HS-27A (cell line): ENCODE results near the gene TRIO.

ENCODE experiments used
- DNase-seq: peaks from one replicate; pipeline ENCODE4 v3.0.0-alpha.2; 2012; ENCODE audit warnings: low read depth, missing footprints

Gene TRIO

DNA sequence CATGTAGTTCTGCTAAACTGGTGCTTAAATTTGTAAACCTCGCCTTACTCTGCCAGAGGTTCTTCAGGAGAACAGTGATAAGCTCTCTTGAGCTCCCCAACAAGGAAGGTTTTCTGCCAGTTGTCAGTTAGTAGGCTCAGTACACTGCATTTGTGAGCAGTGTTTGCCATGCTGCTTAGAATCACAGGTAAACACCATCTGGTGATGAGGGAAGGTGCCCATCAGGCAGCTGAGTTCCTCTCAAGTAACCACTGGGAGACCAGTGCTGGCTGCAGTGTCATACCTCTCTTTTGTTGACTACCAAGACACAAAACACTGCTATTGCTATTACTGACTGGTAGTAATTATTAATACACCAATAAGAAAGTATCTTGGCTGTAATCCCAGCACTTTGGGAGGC lies 252.3 kb downstream of the TRIO start:
- DNase-seq = no peak

DNA sequence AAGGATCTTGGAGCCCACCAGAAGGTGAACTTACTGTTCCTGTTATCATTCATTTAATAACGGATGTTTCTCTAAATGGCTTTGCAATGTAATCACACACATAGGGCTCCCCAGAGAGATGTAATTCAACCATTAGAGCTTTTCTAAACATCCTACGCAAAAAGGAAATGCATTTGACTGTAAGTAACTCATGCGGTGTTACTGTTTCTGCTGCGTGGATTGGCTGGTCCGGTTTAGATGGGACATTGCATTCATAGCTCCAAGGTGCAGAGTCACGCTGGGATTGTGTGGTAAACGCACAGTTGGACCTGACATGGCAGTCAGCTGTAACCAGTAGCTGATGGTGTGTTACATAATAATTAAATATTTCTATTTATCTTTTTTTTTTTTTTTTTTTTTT lies 252.9 kb downstream of the TRIO start:
- DNase-seq = no peak

DNA sequence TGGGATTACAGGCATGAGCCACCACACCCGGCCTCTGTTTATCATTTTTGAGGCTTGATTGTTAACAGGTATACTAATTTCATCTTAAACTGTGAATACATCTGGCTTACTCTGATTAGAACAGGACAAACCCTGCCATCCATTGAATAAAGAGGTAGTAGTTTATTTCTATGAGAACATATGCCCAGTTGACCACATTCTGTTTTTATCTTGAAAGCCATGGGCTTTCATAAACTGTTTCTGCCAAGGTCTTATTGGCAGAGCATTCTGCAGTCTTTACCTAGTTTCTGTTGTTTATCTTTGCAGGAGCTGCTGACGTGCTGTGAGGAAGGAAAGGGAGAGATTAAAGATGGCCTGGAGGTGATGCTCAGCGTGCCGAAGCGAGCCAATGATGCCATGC lies 253.6 kb downstream of the TRIO start:
- DNase-seq = no peak

DNA sequence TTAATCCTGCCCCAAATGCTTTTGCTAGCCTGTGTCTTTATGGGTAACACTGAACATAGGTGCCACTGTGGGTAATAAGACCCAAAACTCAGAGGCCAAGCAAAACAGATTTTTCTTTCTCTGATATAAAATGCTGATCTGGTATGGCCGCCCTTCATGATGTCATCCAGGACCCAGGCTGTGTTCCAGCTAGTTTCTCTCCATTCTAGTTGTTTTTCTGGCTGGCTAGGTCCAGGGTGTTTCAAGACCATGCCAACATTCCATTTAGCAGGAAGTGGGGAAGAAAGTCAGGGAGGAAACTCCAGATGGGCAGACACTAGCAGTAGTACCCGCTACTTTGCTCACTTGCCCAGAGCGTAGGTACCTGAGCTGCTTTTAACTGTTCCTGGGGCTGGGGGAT lies 254.6 kb downstream of the TRIO start:
- DNase-seq = peak; percentile 27

DNA sequence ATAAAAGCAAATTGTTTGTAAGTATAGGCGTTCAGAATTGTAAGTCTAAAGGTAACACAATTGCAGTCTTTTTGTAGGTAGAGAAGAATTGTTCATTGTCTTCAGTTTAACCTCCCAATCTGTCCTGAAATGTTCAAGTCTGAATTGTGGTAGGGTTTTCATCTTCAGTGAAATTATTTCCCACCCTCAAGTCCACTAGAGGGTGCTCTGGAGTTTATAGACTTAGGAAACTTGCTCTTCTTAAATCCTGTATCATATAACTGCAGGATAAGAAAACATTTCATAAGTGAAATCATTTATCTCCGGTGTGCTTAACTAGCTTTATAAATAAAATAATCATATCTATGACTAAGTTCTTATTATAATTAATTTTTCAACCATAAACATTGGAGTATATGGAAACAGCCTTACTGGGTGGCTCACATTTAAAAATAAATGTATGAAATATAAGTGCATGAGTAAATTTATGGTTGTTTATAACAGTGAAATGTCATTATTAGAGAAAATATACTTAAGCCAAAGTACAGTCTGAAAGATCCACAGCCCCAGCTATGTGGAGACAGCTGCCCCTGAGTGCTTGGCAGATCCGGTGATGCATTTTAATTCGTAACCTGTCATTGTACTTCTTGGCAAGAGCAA lies 256.0 kb downstream of the TRIO start:
- DNase-seq = peak; percentile 33

DNA sequence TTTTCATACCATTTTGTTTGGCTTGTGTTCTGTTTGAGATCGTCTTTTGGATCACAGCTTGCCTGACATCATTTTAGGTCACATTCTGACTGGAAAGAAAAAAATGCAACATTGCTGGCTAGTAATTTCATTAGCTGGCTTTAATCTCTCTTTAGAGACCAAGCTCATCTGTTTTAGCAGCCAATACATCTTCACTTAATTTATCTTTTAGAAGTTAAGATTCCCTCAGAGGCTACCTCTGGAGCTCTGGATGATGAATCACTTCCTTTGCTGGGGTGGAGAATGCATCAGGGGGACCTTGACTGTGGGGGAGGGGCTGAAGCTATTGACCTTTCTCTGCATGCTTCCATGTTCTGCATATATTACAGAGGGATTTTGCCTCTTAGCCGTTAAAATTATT lies 256.9 kb downstream of the TRIO start:
- peak; percentile 29 for DNase-seq

DNA sequence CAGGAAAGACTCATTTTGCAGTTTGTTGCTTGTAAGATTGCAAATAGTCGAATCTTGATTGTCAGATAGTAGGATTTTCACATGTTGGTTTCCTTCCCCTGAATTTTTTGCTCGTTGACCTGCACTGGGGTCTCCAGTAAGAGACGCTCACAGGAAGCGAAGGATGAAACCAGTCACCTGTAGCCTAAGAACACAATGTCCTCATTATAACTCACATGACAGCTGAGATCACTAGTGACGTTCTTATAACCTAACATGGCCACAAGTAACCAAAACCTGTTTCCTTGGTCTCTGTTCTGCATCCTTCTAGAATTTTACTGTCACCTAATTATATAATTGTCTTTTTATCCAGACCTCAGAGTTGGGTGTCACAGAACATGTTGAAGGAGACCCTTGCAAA lies 257.5 kb downstream of the TRIO start:
- no peak for DNase-seq

DNA sequence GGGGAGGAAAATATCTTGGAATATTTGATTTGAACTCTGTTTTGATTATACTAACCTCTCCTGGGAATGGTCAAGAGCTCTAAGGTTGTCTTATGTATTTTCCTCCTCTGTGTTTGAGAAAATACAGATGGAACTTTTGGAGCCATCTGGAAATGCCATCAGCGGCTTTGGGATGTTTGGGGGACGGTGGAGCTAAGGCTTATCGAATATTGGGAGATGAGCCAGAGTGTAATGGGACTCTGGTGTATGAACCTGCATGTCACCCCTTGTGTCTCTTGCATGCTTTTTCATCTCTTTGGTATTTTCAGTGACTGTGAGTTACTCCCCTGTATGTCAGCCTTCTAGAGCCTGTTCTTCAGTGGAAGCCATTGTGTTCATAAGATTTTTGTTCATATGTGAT lies 258.5 kb downstream of the TRIO start:
- no peak for DNase-seq

DNA sequence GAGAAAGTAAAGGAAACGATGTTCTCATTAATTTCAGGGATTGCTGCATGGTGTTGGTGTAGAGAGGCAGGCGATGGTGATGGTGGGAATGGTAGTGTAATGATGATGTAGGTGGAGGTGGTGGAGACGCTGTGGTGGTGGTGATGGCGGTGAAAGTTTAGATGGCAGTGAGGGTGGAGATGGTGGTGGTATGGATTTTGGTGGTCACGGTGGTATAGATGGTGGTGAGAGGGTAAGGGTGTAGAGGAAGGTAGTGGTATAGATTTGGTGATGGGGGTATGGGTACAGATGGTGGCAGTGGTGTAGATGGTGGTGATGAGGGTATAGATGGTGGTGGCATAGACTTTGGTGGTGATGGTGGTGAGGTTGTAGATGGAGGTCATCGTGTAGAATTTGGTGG lies 259.3 kb downstream of the TRIO start:
- no peak for DNase-seq

DNA sequence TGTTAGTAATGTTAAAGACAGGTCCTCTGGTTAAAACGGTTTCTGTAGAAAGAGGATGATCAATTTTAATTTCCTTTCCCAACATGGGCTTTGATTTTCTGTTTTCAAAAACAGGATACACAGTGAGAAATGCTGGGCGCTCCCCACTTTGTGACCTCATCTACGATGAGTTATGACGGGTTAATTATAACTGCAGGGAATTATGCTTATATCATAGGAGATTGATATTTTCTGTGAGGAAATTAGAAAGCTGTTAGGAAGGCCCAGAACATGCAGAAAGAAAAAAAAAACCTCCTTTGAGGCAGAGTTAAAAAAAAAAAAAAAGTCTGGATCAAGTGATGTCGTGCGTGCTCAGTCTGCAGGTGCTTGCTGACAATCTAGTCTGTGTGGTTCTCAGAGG lies 261.6 kb downstream of the TRIO start:
- DNase-seq = no peak

DNA sequence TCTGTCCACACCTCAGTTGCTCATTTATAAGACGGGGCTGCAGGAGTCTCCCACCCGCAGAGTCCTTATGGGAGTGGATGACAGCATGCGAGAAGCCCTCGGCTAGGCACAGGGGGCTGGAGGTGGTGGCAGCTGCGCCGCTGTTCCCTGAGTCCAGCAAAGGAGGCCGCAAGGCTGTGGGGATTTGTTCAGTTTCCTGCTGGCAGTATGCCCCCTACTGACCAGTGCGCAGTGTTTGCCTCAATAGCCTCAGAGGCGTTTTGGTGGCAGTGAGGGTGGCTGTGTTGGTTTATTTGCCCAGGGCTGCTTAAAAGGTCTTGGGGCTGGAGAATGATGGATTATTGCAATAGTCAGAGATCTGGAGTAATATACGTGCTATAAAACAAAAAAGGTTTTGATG lies 262.1 kb downstream of the TRIO start:
- DNase-seq = no peak

DNA sequence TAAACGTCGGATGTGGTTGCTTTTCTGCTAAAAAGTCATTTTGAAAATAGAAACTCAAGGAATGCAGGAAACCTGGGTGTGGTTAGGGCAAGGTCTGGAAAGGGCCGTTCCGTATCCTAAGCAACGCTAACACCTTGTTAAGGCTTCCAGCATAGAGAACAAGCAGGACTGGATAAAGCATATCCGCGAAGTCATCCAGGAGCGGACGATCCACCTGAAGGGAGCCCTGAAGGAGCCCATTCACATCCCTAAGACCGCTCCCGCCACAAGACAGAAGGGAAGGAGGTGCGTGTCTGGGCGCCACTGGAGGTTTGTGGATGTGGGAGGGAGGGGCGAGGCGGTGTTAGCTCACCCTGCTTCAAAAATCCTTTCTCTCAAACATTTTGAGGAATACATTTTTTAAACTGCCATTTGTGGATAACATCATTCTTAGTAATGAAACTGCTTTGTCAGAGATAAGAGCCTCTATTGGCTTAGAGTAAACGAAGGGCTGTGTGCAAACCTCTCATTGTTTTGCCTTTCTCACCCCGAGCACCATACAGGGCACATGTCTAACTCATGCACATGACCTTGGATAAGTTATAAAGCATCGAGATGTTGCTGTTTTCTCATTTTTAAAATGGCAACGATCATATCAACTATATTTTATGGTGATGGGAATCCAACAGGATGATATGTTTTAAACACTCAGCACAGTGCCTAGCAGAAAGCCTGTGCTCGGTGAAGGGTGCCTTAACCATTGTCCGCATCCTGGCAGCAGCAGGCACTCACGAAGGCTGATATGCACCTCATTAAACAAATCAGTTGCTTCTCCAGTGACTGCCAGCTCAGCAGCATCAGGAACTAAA lies 262.8 kb downstream of the TRIO start:
- no peak for DNase-seq

DNA sequence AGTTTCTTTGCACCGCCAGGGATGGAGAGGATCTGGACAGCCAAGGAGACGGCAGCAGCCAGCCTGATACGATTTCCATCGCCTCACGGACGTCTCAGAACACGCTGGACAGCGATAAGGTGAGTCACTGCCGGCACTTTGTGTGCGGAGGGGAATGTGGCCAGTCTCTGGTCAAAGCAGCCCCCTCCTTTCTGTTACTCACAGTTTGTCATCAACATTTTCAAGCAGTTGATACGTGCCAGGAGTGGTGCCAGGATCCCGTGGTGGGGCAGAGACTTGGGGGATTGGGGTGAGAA lies 263.4 kb downstream of the TRIO start:
- DNase-seq = peak; percentile 80

DNA sequence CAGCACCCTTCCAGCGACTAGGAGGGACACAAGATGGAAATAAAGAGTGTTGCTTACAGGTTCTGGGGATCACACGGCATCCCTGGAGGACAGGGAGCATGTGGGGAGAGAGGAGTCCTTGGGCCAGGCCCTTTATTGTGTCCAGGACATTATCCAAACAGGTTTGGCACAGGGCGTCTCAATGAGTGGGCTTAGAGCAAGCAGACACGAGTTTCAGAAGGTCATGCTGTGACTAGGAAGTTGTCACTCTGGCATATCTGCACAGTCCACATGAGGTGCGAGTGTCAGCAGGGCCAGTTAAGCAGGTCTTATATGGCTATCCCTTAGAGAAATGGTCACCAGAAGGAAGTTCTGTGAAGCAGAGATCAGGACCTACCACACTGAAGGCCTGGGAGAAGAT lies 263.9 kb downstream of the TRIO start:
- DNase-seq = no peak

DNA sequence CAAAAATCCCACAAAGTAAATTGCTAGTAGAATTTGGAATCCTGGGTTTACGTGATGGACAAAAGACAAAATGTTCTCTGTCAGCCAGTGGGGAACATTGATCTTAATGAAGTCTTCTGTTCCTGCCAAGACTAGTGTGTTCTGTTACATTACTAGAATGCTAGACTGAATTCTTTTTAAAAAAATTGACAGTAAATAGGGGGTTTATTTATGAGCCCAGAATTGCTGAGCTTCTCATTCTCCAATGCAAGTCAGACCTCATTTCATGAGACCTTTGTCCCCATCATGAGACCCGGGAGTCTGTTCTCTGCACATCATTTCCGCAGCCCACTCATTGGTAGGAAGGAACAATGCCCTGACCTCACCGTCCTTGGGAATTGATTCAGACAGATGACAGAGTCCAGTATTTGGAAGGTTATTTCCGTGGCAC lies 264.6 kb downstream of the TRIO start:
- no peak for DNase-seq

DNA sequence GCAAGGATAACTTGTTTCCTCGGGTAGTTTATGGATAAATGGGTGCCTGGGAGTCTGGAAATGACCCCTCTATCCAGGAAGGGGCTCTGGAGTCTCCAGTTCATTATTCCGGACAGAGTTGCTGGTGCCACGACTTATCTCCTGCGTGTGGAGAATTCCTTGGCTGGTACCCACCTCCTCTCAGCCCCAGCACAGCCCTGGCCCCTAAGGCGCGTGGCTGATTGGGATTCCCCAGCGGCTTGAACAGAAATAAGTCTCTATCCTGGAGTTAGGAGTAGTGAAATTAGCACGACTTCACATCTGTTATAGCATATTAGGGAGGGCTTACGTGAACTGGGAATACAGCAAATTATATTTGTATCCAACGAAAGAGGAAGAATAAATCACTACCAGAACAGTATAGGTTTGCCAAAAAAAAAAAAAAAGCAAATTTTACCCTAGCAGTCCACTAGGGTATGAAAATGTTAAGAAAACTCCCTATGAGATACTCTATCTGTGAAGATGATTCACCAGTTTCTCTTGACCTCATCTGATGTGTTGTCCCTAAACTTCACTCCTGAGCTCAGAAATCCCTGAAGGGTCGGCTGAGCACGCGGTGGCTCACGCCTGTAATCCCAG lies 265.9 kb downstream of the TRIO start:
- DNase-seq = no peak

DNA sequence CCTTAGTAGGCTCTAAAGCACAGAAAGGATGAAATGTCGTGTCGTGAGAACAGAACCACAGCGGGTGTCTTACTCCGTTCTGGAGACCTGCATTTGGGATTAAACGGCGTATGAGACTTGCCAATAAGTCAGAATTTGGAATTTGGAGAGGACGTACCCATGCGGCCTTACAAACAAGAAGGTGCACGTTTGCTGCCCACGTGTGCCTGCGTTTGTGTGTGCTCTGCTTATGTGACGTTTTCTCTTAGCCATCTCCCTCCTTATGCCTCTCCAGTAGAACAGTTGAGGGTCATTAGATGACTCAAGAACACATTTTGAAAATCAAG lies 266.9 kb downstream of the TRIO start:
- no peak for DNase-seq

DNA sequence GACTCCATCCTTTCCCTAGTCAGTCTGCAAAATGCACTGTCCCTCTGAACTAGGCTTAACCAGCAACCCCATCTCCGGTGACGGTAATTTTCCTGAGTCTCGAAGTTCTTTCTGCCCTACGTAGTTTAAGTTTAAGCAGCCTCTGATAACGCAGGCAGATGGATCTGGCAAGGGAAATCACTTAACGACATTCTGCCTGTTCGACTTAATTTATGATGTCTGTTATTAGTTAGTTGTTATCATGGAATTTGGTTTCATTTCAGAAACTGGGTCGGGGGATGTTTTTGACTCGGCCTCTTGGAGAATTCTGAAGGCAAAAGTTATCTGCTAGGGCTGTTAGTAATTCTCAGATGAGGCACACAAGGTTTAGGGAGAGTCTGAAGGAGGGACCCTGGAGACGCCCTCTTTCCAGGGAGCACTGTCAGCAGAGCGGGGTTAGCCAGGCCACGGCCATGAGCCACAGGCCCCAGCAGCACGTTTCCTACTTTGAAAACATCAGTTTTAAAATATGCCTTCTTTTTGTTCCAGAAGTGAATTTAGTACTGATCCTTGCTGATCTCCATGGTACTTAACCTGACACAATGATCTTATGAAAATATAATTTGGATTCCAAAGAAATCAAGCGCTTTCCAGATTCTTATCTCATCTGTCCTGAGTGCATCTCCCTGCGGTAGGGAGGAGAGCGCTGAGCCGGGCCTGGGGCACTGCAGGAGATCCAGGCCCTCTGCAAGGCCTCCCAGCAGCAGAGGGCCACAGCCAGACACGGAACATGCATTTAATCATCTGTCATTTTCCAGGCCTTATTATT lies 267.5 kb downstream of the TRIO start:
- DNase-seq = no peak

DNA sequence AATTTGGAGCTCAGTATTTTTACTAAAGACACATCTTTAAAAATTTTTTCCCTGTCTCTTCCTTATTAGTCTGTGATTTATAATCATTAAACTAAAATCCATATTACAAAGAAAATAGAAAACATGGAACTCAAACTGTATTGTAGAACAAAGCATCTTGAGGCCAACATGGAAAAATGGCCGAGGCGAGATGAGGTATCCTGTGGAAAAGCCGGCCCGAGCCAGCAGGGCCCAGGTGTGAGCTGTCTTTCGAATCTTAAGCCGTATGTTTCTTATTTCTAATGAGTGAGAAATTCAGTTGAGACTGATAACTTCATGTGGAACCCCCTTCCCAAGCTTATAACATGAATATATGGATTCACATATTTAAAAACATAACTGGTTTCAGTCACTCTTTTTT lies 268.1 kb downstream of the TRIO start:
- DNase-seq = no peak

DNA sequence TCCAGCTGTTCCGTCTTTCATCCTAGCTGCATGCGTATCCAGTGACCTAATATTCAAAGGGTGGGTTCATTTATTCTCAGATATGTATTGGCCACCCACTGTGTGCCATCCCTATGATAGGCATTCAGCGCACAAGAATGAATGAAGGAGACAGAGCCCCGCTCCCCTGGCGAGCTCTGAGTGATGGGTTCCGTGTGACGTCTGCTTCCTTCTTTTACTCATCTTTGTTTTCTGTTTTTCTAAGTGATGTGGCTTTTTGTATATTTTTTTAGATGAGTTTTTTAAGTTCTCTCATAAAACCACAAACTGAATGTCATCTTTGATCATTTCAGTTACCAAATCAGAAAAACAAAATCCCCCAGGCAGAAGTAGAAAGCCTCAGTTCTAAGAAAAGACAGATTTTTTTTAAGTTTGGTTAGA lies 270.2 kb downstream of the TRIO start:
- DNase-seq = no peak

DNA sequence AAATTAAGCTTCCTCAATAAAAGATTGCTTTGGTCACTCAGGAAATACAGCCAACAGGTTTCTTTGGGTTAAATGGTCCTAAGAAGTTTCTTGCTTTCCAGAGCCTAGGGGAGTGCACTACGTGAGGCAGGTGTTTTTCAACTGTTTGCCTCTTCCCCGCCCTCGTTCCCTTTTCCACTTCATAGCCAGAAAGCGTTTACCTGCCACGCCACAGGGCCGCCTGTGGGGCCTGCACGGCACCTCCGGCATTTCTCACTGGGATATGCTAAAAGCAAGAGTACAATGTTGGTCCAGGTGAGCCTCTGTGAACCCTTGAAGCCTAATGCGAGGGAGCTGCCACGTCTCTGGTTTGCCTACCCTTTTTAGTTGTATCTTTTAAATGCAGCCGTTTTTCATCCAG lies 270.9 kb downstream of the TRIO start:
- DNase-seq = no peak

DNA sequence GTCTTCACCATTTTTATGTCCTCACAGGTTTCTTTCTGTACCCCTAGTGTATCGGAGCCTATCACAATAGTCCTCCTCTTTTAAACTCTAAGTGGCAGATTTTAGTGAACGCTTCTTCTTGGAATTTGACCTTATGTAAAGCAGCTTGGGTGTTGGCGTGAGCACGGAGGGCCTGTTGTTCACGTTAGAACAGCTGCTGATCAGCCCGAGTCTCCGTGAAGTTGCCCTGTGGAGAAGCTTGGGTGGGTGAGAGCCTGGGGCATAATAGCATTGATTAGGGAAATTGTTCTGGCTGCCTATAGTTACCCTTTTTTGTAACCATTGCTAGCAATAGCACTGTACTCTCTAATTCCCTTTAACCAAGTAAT lies 271.5 kb downstream of the TRIO start:
- DNase-seq = no peak
